Measurements from ENCODE around the gene PNRC2. TPM values are rescaled to one million over a fixed set of nuclear protein-coding genes. Genes with fewer than 3 reads are reported as not detected.

PNRC2 gene
- total RNA-seq, 1 donor from 2014 or later = 132 TPM

Small RNA genes within 50 kb of the gene (microRNA-seq; reads per million reads assigned to microRNA genes)
- gene MIR378F = not detected

Other genes starting within 250 kb of the PNRC2 start
- gene ELOA, start 216.4 kb upstream of the PNRC2 start, total RNA-seq (ENCODE audit: low replicate concordance) = 39.6 and 44.3 TPM in 2 replicates
- gene PITHD1, start 181.4 kb upstream of the PNRC2 start, total RNA-seq (ENCODE audit: low replicate concordance) = 71.1 and 113 TPM in 2 replicates
- gene LYPLA2, start 168.7 kb upstream of the PNRC2 start, total RNA-seq (ENCODE audit: low replicate concordance) = 83.6 and 113 TPM in 2 replicates
- 39.0 and 47.7 TPM in 2 replicates for gene GALE, start 159.1 kb upstream of the PNRC2 start, total RNA-seq (ENCODE audit: low replicate concordance)
- gene HMGCL, start 134.4 kb upstream of the PNRC2 start, total RNA-seq (ENCODE audit: low replicate concordance) = 33.7 and 35.8 TPM in 2 replicates
- 20.6 and 40.8 TPM in 2 replicates for gene FUCA1, start 91.5 kb upstream of the PNRC2 start, total RNA-seq (ENCODE audit: low replicate concordance)
- gene CNR2, start 46.5 kb upstream of the PNRC2 start, total RNA-seq (ENCODE audit: low replicate concordance) = not detected in 2 replicates
- gene SRSF10, start 20.5 kb downstream of the PNRC2 start, total RNA-seq (ENCODE audit: low replicate concordance) = 113 and 177 TPM in 2 replicates
- gene MYOM3, start 152.3 kb downstream of the PNRC2 start, total RNA-seq (ENCODE audit: low replicate concordance) = 0.12 and 0.70 TPM in 2 replicates
- gene IL22RA1, start 183.3 kb downstream of the PNRC2 start, total RNA-seq (ENCODE audit: low replicate concordance) = 1.1 and 2.8 TPM in 2 replicates
- gene IFNLR1, start 227.5 kb downstream of the PNRC2 start, total RNA-seq (ENCODE audit: low replicate concordance) = 7.1 and 19.9 TPM in 2 replicates

All from type B pancreatic cell (in vitro differentiated cells).